ENCODE measurements around the gene RBM8A.

Gene RBM8A

GRCh38 chr1:145927063-145927886 lies at the start of gene RBM8A:
Gene RBM8A, minus strand, starts transcription at chr1:145927484. Its CDS starts 58 bp downstream, at chr1:145927426.
- DNase-seq (ENCODE audit: low read depth), result peak; percentile 84

DNA sequence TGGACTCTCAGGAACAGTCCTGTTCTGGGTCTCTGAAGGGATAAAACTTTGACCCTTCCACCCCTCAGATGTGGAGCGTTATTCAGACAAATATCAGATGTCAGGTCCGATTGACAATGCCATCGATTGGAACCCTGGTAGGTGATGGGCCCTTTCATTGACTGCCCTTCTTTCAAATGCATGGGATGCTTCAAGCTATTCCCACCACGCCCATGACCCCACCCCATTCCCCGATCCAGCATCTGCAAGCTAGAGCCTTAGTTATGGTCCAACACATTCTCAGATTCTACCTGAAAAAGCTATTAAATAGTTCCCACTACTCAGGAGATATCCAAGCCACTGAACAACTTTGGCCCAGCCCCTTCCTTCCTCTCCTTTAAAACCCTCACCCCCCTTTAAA lies 49.7 kb upstream of the RBM8A start:
- DNase-seq (ENCODE audit: low read depth), result no peak

DNA sequence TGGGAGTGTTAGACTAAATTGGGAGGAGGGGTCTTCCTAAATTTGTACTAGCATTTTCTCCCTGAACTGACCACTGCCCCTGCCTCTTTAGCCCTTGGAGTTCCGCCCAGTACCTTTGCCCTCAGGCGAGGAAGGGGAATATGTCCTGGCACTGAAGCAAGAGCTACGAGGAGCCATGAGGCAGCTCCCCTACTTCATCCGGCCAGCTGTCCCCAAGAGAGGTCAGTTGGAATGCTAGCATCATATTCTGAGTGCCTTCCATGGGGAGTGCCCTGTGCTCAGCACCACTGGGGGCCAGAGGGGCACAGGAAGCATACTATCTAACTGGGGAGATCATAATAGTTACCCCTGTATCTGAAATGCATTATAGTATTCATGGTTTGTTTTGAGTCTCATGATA lies 47.9 kb upstream of the RBM8A start:
- DNase-seq (ENCODE audit: low read depth), result no peak

DNA sequence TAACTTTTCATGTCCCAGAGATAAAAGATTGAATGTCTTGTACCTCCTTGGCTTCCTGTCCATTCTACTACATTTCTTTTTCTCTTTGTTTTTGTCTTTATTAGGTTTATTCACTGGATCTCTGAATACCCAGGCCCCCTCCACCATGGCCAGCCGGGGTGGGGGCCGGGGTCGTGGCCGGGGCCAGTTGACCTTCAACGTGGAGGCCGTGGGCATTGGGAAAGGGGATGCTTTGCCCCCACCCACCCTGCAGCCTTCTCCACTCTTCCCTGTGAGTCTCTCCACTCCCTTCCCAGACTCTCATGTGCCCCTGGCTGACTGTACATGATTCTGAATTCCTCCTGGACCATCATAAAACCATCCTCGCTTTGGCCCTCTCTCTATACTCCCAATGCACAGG lies 47.4 kb upstream of the RBM8A start:
- DNase-seq (ENCODE audit: low read depth), result no peak

DNA sequence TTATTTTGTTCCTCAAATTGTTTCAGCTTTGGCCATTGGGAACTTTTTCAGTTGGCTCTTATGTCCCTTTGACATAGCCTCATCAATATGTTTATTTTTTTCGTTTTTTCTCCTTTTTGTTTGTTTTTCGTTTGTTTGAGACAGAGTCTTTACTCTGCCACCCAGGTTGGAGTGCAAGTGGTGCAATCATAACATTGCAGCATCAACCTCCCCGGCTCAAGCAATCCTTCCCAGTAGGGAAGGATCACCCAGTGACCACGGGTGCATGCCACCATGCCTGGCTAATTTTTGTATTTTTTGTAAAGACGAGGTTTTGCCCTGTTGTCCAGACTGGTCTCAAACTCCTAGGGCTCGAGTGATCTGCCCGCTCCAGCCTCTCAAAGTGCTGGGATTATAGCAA lies 45.3 kb upstream of the RBM8A start:
- no peak for DNase-seq (ENCODE audit: low read depth)

DNA sequence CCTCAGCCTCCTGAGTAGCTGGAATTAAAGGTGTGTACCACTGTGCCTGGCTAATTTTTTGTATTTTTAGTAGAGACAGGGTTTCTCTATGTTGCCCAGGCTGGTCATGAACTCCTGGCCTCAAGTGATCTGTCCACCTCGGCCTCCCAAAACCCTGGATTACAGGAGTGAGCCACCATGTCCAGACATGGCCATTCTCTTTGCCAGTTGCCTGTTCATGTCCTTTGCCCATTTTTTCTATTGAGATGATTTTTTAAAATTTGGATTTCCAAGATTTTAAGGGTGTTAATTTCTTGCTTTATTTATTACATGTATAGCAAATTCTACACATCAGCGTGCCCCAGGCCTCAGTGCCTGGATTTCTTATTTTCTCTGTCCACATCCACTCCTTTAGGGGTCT lies 40.0 kb upstream of the RBM8A start:
- DNase-seq (ENCODE audit: low read depth), result no peak

DNA sequence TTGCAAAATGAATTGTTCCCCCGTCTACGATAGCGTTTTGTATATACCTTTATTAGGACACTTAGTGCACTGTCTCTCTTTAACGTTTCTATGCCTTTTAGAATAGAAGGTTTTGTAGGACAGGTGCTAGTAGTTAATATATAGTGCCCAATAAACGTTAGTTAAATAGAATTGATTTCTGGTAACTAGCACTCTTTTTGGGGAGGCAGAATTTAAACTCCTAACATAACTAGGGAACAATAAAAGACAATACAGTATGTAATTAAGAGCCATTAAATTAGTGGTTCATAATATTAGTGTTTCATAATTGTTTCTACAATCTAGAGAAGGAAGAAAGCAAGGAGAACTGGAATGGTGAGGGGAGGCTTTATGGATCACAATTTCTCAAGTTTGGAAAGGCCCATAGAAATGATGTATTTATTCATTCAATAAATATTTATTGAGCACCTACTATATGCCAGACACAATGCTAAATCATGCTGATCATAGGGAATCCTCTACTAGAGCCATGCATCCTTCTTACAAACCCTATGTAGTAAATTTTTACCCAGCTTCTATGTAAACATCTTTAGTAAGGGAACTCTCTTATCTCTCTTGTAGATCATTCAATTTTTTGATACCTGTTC lies 37.9 kb upstream of the RBM8A start:
- DNase-seq (ENCODE audit: low read depth), result no peak

- peak; percentile 88 for DNase-seq (ENCODE audit: low read depth)
Observed at GRCh38 chr1:145964328-145965118, 37.2 kb upstream of the RBM8A start, which contains the start of the genes ANKRD34A and POLR3GL. Gene ANKRD34A, minus strand, starts transcription at chr1:145964575. Its CDS starts 2,816 bp downstream, at chr1:145961759. Gene POLR3GL, plus strand, starts transcription at chr1:145964690. Its CDS starts 10,176 bp downstream, at chr1:145974866.

DNA sequence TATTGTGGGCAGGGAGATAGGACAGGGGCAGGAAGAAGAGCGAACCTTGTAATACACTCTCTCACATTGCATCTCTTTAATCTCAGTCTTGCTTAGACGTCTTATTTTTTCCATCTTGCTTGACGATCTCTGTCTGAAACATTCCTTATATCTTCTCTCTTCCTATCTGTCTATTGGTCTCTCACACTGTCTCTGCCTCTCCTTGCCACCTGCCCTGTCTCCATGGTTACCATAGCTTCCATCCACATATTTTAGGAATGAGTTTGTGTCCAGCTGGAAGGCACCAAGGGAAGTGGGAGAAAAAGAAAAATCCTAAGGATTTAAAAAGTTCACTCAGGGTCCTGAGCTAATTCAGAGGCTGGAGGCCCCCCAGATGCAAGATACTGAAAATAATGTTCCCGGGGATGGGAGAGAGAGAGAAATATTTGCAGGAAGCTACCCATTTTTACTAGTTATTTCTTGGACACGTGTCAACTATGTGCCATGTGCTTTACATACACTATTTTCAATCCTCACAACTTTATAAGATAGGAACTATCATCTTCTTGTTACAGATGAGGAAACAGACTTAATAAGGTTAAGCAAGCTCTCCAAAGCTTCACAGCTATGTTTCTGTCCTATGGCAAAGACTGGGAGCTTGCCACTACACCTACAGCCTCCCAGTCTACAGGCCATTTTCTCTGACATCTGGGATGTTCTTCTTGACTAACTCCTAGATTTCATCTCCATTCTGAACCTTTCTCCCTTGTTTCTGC lies 36.2 kb upstream of the RBM8A start:
- DNase-seq (ENCODE audit: low read depth), result no peak

- peak; percentile 28 for DNase-seq (ENCODE audit: low read depth)
Observed at GRCh38 chr1:145962157-145963102, 35.1 kb upstream of the RBM8A start.

- peak; percentile 40 for DNase-seq (ENCODE audit: low read depth)
Observed at GRCh38 chr1:145961425-145962156, 34.3 kb upstream of the RBM8A start.

DNA sequence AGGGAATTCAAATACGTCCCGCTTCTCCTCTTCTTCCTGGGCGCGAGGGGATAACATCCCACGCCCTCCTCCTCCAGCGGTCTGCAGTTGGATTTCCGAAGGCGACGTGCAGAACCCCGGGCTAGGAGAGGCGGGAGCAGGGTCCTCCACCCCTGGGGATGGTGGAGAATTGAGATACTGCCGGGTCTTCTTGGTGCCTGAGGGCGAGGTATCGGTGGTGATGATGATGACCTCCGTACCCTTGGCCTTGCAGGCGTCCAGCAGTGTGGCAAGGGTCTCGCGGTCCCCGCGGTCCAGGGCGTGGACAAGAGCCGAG lies 33.8 kb upstream of the RBM8A start:
- no peak for DNase-seq (ENCODE audit: low read depth)

DNA sequence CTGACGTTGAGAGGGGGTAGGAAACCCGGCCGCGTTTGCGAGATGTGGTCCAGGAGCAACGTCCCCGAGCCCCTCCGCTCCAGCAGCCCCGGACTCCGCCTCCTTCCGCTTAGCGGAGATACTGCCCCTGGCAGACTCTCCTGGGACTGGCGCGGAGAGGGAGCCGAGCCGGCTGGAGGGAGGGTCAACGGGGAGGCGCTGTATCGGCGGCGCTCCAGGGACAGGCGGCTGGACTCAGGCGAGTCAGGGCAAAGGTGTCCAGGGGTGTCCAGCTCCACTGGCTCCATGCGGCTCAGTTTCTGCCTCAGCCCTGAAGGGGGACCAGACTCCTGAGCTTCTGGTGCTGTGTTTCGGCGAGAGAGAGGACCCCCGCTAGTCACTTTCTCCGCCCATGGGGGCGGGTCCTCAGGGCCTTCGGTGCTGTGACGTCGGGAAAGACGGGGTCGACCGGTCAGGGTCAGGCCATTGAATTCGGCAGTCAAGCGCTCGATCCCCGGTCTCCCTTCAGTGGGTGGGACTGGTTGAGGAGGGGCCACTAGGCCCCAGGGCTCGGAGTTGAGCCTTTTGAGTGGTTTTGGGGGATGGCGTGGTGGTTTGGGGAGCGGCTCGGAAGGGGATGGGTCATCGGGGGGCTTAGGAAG lies 33.3 kb upstream of the RBM8A start:
- DNase-seq (ENCODE audit: low read depth), result peak; percentile 31

DNA sequence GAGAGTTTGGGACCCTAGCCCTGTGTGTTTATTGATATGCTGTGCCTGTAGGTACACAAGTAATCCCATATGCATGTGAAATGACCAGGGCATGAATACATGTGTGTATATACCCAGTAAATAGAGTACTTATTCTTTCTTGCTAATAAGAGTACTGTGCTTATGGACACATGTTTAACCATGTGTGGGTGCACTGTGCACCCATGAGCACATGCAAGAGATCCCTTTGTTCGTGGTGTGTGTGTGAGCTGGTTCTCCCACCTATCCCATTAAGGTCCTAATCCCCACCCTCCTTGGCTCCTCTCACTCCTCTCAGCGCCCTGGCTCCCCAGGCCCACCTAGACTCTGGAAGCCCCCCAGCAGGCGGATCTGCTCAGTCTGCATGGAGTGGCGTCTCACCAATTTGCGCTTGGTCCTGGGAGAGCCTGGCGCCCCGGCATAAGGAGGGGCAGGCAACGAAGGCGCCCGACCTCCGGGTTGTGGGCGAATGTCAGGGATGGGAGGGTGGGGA lies 32.7 kb upstream of the RBM8A start:
- no peak for DNase-seq (ENCODE audit: low read depth)

- DNase-seq (ENCODE audit: low read depth), result no peak
Observed at GRCh38 chr1:145959333-145959732, 32.0 kb upstream of the RBM8A start.

GRCh38 chr1:145958734-145959133 lies 31.4 kb upstream of the RBM8A start:
- DNase-seq (ENCODE audit: low read depth), result no peak

GRCh38 chr1:145957443-145958319 lies 30.4 kb upstream of the RBM8A start, which contains the start of gene LIX1L:
Gene LIX1L, minus strand, starts transcription at chr1:145958017. Its CDS starts 90 bp downstream, at chr1:145957927.
- DNase-seq (ENCODE audit: low read depth), result peak; percentile 91

DNA sequence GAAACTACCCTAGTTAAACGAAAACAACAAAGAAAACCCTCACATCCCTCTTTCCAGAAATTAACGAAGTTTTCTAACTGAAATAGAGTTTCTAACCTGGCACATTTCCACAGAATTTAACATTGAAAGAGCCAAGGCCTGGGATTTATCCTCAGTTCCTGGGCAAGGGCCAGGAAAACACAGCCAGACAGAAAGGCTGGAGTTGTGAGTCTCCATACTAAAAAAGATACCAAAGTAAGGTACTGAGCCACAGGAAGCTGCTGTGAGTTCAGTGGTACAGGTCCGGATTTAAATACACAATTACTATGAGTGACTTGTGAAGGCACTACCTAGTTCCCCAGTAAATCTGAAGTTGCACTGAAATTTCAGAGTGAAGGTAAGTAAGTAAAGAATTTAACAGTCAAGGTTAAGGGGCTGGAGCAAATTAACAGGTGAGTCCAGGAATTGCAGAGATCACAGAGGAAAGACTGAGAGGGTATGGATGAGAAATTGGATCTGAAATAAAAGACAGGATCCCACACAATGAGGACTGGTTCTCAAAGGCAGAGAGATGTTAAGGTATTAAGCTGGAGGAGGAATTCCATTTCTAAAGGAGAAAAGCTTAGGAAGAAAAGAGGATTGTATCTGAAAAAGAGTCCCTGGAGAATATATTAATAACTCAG lies 29.6 kb upstream of the RBM8A start:
- no peak for DNase-seq (ENCODE audit: low read depth)
